ENCODE results near the gene MAST3.

DNA sequence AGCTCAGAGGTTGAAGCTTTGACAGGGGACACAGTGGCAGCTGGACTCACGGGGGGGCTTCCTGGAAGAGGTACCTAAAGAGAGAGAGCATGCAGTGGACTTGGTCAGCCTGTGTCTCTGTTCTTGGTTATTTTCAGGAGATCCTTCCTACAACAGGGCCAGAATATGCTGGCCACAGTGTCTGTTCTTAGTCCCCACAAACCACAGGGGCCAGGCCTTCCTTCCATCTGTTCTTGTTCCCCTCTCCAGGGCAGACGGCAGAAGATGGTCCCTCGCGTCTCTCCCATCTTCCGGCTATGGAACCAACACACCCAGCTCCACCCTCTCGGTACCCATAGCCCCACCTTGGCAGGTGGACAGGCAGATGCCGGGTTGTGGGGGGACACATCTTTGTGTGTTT, 24.8 kb downstream of the MAST3 start:
- TF ChIP-seq CTCF (IDR thresholded peaks at IDR 0.05) (no peak), POLR2A (IDR thresholded peaks at IDR 0.05) (no peak)
